GM12892 (cell line): ENCODE data around the gene ACTG1.

Experiments used
- POLR2A ChIP-seq: IDR thresholded peaks from 2 replicates; pipeline ENCODE4 v1.6.1; 2011; ENCODE audit warnings: low read depth, low read length, control low read depth
- POLR2AphosphoS5 ChIP-seq: IDR thresholded peaks from 2 replicates; pipeline ENCODE4 v1.6.1; 2011; ENCODE audit warnings: low read depth, low read length, control low read depth

DNA sequence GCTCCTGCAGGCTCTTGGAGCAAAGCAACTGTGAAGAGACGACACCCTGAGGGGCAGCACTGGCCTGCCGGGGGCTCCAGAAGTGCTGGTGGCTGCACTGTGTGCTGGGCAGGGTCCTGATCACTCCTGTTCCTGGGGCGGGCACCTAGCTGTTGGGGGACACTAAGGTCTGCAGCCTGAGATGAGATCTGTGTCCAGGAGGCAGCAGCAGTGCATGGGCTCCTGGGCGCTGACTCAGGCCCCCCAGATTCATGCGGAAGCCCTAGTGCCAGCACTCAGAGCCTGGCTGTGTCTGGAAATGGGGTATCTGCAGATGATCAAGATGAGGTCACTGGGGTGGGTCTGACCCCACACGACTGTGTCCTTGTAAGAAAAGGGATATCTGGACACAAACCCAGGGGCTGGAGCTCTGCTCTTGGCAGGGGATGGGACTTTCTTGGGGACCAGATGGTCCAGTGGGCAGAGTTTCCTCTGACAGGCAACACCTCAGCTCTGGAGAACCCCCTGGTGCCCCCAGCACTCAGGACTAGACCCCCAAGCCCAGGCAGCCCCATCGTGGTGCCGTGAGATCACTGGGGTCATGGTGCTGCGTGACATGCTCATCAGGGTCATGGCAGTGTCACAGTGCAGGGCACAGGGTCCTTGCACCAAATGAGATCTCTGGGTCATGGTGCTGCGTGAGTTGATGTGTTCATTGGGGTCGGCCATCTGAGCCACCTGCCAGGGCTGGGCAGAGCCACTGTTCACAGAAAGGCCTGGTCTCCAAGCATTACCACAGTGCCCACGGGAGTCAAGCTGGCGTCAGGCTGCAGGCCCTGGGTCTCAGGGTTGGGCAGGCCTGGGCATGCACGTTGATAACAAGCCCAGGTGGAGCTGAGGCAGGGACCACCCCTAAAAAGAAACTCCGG is 30.1 kb upstream of the ACTG1 start:
- no peak for TF ChIP-seq POLR2AphosphoS5
- TF ChIP-seq POLR2A = no peak
